ENCODE measurements around the gene KLF1. TPM values are rescaled to one million over a fixed set of nuclear protein-coding genes. Genes with fewer than 3 reads are reported as not detected.

KLF1 gene
- total RNA-seq, 1 experiment from 2014 or later = 0.10 TPM

DNA sequence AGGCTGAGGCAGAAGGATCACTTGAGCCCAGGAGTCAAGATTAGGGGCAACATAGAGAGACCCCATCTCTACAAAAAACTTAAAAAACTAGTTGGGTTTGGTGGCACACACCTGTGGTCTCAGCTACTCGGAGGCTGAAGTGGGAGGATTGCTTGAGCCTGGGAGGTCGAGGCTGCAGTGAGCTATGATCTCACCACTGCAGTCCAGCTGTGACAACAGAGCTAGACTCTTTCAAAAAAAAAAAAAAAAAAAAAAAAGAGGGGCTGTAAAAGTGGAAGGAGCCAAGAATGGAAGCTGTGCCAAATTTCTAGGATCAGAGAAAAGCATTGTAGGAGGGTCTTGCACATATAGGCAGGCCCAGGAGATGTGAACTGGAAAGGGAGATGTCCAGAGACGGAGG lies 15.3 kb downstream of the KLF1 start:
- no peaks in the 10 kb centered on the region for H3K27me3 ChIP-seq (ENCODE audit: control insufficient read depth, insufficient read depth, low read length)
- no peak for ATAC-seq
- ChIA-PET CTCF (interaction anchor here (0.6 to 1.7 kb wide), 2 partner anchors 24 to 125 kb away, joined by 7 to 14 read pairs; no protein-coding TSS in a partner anchor), POLR2A (interaction anchor here (0.5 kb wide), 1 partner anchor 1547 kb away, joined by 4 read pairs; no protein-coding TSS in a partner anchor)
- H3K4me1 ChIP-seq (ENCODE audit: control insufficient read depth, insufficient read depth, low read length) = no peaks in the 10 kb centered on the region
- intact Hi-C loops (cut with micrococcal nuclease; ENCODE audit: unreplicated experiment) (no loop called here), in situ Hi-C loops (cut with HindIII; ENCODE audit: low pct_unique_long_range_greater_than_20kb, low sequenced_read_pairs) (no loop called here)
- BruUV-seq (replicated peaks) = no TSS peak
- H3K9me3 ChIP-seq (ENCODE audit: control insufficient read depth, insufficient read depth, low read depth, low read length) = no peaks in the 10 kb centered on the region
- DNase-seq (ENCODE audit: low read depth, low spot score) = no peak
- no peak overlapping the region for H3K4me3 ChIP-seq (ENCODE audit: low read depth in 2 of 2, low read length in 2 of 2)
- no peak overlapping the region for H3K27ac ChIP-seq (ENCODE audit: low read length)
- TF ChIP-seq, protein P1, sequence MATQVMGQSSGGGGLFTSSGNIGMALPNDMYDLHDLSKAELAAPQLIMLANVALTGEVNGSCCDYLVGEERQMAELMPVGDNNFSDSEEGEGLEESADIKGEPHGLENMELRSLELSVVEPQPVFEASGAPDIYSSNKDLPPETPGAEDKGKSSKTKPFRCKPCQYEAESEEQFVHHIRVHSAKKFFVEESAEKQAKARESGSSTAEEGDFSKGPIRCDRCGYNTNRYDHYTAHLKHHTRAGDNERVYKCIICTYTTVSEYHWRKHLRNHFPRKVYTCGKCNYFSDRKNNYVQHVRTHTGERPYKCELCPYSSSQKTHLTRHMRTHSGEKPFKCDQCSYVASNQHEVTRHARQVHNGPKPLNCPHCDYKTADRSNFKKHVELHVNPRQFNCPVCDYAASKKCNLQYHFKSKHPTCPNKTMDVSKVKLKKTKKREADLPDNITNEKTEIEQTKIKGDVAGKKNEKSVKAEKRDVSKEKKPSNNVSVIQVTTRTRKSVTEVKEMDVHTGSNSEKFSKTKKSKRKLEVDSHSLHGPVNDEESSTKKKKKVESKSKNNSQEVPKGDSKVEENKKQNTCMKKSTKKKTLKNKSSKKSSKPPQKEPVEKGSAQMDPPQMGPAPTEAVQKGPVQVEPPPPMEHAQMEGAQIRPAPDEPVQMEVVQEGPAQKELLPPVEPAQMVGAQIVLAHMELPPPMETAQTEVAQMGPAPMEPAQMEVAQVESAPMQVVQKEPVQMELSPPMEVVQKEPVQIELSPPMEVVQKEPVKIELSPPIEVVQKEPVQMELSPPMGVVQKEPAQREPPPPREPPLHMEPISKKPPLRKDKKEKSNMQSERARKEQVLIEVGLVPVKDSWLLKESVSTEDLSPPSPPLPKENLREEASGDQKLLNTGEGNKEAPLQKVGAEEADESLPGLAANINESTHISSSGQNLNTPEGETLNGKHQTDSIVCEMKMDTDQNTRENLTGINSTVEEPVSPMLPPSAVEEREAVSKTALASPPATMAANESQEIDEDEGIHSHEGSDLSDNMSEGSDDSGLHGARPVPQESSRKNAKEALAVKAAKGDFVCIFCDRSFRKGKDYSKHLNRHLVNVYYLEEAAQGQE (IDR thresholded peaks at IDR 0.05; ENCODE audit: insufficient read depth in 1 of 2, low read depth in 2 of 2, low read length in 1 of 2) = no peak
- no peak for TF ChIP-seq SIN3A (IDR thresholded peaks at IDR 0.05; ENCODE audit: borderline replicate concordance, insufficient read depth, low read depth, low read length)
- TF ChIP-seq, protein P2, sequence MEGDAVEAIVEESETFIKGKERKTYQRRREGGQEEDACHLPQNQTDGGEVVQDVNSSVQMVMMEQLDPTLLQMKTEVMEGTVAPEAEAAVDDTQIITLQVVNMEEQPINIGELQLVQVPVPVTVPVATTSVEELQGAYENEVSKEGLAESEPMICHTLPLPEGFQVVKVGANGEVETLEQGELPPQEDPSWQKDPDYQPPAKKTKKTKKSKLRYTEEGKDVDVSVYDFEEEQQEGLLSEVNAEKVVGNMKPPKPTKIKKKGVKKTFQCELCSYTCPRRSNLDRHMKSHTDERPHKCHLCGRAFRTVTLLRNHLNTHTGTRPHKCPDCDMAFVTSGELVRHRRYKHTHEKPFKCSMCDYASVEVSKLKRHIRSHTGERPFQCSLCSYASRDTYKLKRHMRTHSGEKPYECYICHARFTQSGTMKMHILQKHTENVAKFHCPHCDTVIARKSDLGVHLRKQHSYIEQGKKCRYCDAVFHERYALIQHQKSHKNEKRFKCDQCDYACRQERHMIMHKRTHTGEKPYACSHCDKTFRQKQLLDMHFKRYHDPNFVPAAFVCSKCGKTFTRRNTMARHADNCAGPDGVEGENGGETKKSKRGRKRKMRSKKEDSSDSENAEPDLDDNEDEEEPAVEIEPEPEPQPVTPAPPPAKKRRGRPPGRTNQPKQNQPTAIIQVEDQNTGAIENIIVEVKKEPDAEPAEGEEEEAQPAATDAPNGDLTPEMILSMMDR (IDR thresholded peaks at IDR 0.05) = no peak
- no peak for TF ChIP-seq TCF7L2 (IDR thresholded peaks at IDR 0.05; ENCODE audit: low read depth, low read length)
- no peak for TF ChIP-seq POLR2AphosphoS5 (IDR thresholded peaks at IDR 0.05; ENCODE audit: low read depth, low read length)
- H3K36me3 ChIP-seq (ENCODE audit: control insufficient read depth, insufficient read depth, low read length) = no peaks in the 10 kb centered on the region

DNA sequence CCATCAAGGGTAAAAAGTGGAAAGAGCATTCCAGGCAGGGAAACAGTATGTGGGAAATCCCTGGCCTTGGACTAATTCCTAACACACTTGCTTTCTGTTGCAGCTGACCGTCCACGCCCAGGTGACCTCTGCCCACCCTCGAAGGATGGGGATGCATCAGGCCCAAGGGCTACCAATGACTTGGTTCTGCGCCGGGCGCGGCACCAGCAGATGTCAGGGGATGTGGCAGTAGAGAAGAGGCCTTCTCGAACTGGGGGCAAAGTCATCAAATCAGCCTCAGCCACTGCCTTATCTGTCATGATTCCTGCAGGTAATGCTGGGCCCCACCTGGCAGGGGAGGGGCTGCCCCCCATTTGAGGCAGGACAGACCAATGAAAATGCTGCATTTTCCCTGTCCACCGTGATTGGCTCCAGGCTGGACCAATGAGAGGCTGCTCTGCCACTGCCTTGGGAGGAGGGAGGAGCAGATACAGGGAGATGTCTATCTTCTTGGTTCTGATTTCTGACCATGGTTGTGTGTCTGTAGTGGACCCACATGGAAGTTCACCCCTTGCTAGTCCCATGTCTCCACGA lies 18.4 kb downstream of the KLF1 start:
- TF ChIP-seq, protein P2 (IDR thresholded peaks at IDR 0.05) = no peak
- TF ChIP-seq SIN3A (IDR thresholded peaks at IDR 0.05; ENCODE audit: borderline replicate concordance, insufficient read depth, low read depth, low read length) (no peak), POLR2AphosphoS5 (IDR thresholded peaks at IDR 0.05; ENCODE audit: low read depth, low read length) (no peak), TCF7L2 (IDR thresholded peaks at IDR 0.05; ENCODE audit: low read depth, low read length) (no peak)
- TF ChIP-seq, protein P1 (IDR thresholded peaks at IDR 0.05; ENCODE audit: insufficient read depth in 1 of 2, low read depth in 2 of 2, low read length in 1 of 2) = no peak
- BruUV-seq (replicated peaks) = no TSS peak
- in situ Hi-C loops (cut with HindIII; ENCODE audit: low pct_unique_long_range_greater_than_20kb, low sequenced_read_pairs) = no loop called here
- intact Hi-C loops (cut with micrococcal nuclease; ENCODE audit: unreplicated experiment) = no loop called here
- Histone ChIP-seq H3K36me3 (ENCODE audit: control insufficient read depth, insufficient read depth, low read length) (no peaks in the 10 kb centered on the region), H3K27ac (ENCODE audit: low read length) (no peak overlapping the region), H3K4me1 (ENCODE audit: control insufficient read depth, insufficient read depth, low read length) (no peaks in the 10 kb centered on the region), H3K27me3 (ENCODE audit: control insufficient read depth, insufficient read depth, low read length) (no peaks in the 10 kb centered on the region), H3K9me3 (ENCODE audit: control insufficient read depth, insufficient read depth, low read depth, low read length) (no peaks in the 10 kb centered on the region), H3K4me3 (ENCODE audit: low read depth in 2 of 2, low read length in 2 of 2) (no peak overlapping the region)
- ChIA-PET CTCF (no interaction called here), POLR2A (no interaction called here)
- DNase-seq (ENCODE audit: low read depth, low spot score) = no peak
- no peak for ATAC-seq

All from Panc1 (cell line).